ENCODE results near the gene NOXA1. TPM values are rescaled to one million over a fixed set of nuclear protein-coding genes. Genes with fewer than 3 reads are reported as not detected.

The NOXA1 gene
- total and polyA plus RNA-seq, 4 donors: 1.3 to 3.6 (median 2.4) TPM

DNA sequence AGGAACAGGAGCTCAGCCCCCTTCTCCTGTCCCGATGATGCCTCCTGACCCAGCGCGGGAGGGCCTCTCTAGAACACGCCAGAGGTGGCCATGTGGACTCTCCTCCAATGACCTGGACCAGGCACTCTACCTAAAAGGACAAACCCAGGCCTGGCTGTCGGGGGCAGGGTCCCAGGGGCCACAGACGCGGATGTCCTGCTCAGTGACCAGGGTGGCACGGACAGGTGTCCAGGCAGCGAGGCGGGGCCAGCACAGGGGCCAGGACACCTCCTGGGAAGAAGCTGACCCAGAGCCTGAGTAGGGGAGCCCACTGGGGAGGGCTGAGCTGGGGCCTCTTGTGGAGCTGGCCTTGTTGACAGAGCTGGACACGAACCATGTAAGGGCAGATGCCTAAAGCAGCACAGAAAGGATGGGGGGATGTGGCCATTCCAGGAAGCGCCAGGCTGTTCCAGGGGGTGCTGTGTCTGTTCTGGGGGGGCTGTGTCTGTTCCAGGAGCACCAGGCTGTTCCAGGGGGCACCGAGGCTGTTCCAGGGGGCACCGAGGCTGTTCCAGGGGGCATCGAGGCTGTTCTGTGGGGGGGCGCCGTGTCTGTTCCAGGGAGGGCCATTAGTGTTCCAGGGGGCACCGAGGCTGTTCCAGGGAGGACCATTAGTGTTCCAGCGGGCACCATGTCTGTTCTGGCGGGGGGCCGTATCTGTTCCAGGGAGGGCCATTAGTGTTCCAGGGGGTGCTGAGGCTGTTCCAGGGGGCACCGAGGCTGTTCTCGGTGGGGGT lies 30.8 kb upstream of the NOXA1 start:
- TF ChIP-seq FOXA1 (IDR thresholded peaks at IDR 0.05): no peak
- TF ChIP-seq, protein P1, sequence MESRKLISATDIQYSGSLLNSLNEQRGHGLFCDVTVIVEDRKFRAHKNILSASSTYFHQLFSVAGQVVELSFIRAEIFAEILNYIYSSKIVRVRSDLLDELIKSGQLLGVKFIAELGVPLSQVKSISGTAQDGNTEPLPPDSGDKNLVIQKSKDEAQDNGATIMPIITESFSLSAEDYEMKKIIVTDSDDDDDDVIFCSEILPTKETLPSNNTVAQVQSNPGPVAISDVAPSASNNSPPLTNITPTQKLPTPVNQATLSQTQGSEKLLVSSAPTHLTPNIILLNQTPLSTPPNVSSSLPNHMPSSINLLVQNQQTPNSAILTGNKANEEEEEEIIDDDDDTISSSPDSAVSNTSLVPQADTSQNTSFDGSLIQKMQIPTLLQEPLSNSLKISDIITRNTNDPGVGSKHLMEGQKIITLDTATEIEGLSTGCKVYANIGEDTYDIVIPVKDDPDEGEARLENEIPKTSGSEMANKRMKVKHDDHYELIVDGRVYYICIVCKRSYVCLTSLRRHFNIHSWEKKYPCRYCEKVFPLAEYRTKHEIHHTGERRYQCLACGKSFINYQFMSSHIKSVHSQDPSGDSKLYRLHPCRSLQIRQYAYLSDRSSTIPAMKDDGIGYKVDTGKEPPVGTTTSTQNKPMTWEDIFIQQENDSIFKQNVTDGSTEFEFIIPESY (IDR thresholded peaks at IDR 0.05): no peak
- no peak for TF ChIP-seq HNF4A (conservative IDR thresholded peaks at IDR 0.05)
- TF ChIP-seq RAD21 (IDR thresholded peaks at IDR 0.05): no peak
- no peak for TF ChIP-seq GABPA (IDR thresholded peaks at IDR 0.05 in 1 of 2, conservative IDR thresholded peaks at IDR 0.05 in 1 of 2)
- TF ChIP-seq HNF4G (IDR thresholded peaks at IDR 0.05): no peak
- TF ChIP-seq EGR1 (IDR thresholded peaks at IDR 0.05; ENCODE audit: low read depth in 2 of 2): no peak
- TF ChIP-seq, protein P2, sequence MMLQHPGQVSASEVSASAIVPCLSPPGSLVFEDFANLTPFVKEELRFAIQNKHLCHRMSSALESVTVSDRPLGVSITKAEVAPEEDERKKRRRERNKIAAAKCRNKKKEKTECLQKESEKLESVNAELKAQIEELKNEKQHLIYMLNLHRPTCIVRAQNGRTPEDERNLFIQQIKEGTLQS (IDR thresholded peaks at IDR 0.05): no peak
- TF ChIP-seq RXRA (IDR thresholded peaks at IDR 0.05): no peak
- TF ChIP-seq SP1 (IDR thresholded peaks at IDR 0.05): no peak
- TF ChIP-seq NR2F2 (IDR thresholded peaks at IDR 0.05): no peak
- TF ChIP-seq JUND (IDR thresholded peaks at IDR 0.05): no peak
- TF ChIP-seq, protein P3, sequence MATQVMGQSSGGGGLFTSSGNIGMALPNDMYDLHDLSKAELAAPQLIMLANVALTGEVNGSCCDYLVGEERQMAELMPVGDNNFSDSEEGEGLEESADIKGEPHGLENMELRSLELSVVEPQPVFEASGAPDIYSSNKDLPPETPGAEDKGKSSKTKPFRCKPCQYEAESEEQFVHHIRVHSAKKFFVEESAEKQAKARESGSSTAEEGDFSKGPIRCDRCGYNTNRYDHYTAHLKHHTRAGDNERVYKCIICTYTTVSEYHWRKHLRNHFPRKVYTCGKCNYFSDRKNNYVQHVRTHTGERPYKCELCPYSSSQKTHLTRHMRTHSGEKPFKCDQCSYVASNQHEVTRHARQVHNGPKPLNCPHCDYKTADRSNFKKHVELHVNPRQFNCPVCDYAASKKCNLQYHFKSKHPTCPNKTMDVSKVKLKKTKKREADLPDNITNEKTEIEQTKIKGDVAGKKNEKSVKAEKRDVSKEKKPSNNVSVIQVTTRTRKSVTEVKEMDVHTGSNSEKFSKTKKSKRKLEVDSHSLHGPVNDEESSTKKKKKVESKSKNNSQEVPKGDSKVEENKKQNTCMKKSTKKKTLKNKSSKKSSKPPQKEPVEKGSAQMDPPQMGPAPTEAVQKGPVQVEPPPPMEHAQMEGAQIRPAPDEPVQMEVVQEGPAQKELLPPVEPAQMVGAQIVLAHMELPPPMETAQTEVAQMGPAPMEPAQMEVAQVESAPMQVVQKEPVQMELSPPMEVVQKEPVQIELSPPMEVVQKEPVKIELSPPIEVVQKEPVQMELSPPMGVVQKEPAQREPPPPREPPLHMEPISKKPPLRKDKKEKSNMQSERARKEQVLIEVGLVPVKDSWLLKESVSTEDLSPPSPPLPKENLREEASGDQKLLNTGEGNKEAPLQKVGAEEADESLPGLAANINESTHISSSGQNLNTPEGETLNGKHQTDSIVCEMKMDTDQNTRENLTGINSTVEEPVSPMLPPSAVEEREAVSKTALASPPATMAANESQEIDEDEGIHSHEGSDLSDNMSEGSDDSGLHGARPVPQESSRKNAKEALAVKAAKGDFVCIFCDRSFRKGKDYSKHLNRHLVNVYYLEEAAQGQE (IDR thresholded peaks at IDR 0.05): no peak

GRCh38 chr9:137393176-137394150 lies 29.7 kb upstream of the NOXA1 start:
- H3K27ac ChIP-seq (ENCODE audit: low read depth in 1 of 2, low read length in 2 of 2): no peak overlapping the region
- DNase-seq (ENCODE audit: low spot score): no peak
- 97% methylated on average over 28 of the region's 28 CpGs for WGBS

More for the DNA sequence above, 30.8 kb upstream of the NOXA1 start:
- Histone ChIP-seq H3K9ac (ENCODE audit: low read depth in 1 of 2, low read length in 2 of 2) (no peak overlapping the region), H3K9me3 (ENCODE audit: control insufficient read depth in 4 of 4, low read length in 3 of 4) (no peaks in the 10 kb centered on the region), H3K27me3 (ENCODE audit: control insufficient read depth in 4 of 4, insufficient read depth in 4 of 4, low read length in 3 of 4) (no peaks in the 10 kb centered on the region), H3K4me3 (ENCODE audit: low read depth in 1 of 3, low read length in 3 of 3) (no peak overlapping the region), H3K4me1 (ENCODE audit: control insufficient read depth in 4 of 4, insufficient read depth in 4 of 4, low read length in 3 of 4) (peaks cover 3 to 8% (median 5%) of the 10 kb centered on the region in 4 donors), H3K36me3 (ENCODE audit: control insufficient read depth in 4 of 4, insufficient read depth in 3 of 4, low read depth in 1 of 4, low read length in 3 of 4) (peaks cover 0 to 5% (median 1%) of the 10 kb centered on the region in 4 donors), H3K27ac (ENCODE audit: low read depth in 1 of 2, low read length in 2 of 2) (no peak overlapping the region)
- WGBS: 97% methylated on average over 23 of the region's 23 CpGs
- DNase-seq (ENCODE audit: low spot score): no peak

More at GRCh38 chr9:137393176-137394150, 29.7 kb upstream of the NOXA1 start:
- H3K9ac ChIP-seq (ENCODE audit: low read depth in 1 of 2, low read length in 2 of 2): no peak overlapping the region
- H3K9me3 ChIP-seq (ENCODE audit: control insufficient read depth in 4 of 4, low read length in 3 of 4): no peaks in the 10 kb centered on the region
- no peak for TF ChIP-seq TAF1 (conservative IDR thresholded peaks at IDR 0.05)
- TF ChIP-seq FOXA2 (IDR thresholded peaks at IDR 0.05): no peak
- TF ChIP-seq, protein P2 (IDR thresholded peaks at IDR 0.05): no peak
- TF ChIP-seq SP1 (IDR thresholded peaks at IDR 0.05): no peak
- TF ChIP-seq, protein P1 (IDR thresholded peaks at IDR 0.05): no peak
- no peak for TF ChIP-seq YY1 (IDR thresholded peaks at IDR 0.05)
- TF ChIP-seq GABPA (IDR thresholded peaks at IDR 0.05 in 1 of 2, conservative IDR thresholded peaks at IDR 0.05 in 1 of 2): no peak
- TF ChIP-seq, protein P3 (IDR thresholded peaks at IDR 0.05): no peak
- no peaks in the 10 kb centered on the region for H3K27me3 ChIP-seq (ENCODE audit: control insufficient read depth in 4 of 4, insufficient read depth in 4 of 4, low read length in 3 of 4)
- peaks cover 0 to 5% (median 1%) of the 10 kb centered on the region in 4 donors for H3K36me3 ChIP-seq (ENCODE audit: control insufficient read depth in 4 of 4, insufficient read depth in 3 of 4, low read depth in 1 of 4, low read length in 3 of 4)
- H3K4me1 ChIP-seq (ENCODE audit: control insufficient read depth in 4 of 4, insufficient read depth in 4 of 4, low read length in 3 of 4): no peaks in the 10 kb centered on the region
- no peak overlapping the region for H3K4me3 ChIP-seq (ENCODE audit: low read depth in 1 of 3, low read length in 3 of 3)

Data from liver (tissue), 9 donors.